GM10847 (cell line): ENCODE results near the gene XPC.
A peak's percentile ranks its signal among the peaks of the same experiment; 100 is the strongest.

Experiments used
- POLR2A ChIP-seq: IDR thresholded peaks from 2 replicates; pipeline ENCODE4 v1.6.1; 2011; ENCODE audit not compliant: insufficient read length; ENCODE audit errors: extremely low read depth

Gene XPC

DNA sequence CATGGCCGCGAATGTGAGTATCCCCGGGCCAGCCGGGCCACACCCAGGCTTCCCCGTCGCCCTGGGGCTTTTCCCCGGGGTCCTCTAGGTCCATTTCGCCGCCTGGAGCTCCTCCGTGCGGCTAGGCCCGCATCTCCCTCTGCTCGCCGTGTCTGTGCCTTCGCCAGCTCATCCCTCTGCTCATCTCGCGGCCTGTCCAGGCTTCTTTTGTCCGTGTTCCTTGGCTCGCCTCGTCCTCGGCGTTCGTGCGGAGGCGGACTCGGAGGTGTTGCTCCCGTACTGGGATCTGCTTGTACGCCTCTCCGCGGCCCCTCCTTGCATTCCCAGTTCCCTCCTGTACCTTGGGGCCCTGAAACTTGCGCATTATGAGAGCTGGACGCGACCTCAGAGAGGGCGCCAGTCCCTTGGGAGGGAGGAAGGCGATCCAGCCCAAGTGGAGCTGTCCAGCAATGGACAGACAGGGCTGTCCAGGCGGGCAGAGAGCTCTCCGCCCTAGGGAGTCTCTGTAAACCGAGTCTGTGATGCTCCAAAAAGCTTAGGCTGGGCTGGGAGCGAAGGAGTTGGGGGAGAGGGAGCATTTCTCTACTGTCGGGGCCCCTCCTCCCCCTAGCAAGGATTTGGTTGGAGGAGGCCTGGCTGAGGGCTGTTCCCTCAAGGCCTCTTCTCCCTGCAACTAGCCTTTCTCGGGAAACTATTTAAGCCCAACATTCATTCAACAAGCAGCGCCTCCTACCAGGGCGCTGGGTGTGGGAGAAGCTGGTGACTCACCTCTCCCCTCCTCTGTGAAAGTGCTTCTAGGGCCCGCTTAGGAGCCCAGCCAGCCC is 53.0 kb downstream of the XPC start:
- TF ChIP-seq POLR2A = no peak

DNA sequence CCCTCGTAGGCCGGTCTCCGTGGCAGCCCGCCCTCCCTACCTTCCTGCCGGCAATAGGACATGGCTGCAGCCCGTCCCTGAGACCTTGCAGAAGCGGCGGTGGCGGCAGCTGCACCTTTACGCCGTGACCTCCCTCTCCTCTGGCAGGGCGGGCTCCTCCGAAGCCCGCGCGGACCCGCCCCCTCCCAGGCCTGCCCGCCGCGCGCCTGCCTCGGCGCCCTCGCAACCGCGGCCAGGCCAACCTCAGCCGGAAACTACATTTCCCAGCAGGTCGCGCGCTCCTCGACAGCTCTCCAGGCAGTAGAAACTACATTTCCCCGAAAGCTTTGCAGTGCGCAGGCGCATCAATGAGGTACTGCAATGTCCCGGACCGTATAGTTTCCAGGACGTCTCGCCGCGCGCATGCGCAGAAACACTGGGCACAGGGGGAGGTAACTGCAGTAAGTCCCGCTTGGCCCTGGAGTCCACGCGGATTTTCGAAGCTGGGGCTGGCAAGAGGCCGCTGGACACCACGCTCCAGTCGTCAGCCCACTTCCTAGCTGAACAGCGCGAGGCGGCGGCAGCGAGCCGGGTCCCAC is 53.7 kb downstream of the XPC start, which contains the start of the genes CHCHD4 and TMEM43:
Gene CHCHD4 (minus strand): TSS at position 256 of the 578 bp plus-strand sequence. CDS start 194 bp downstream, at position 62.
Gene TMEM43 (plus strand): TSS at position 438 of the 578 bp plus-strand sequence. CDS start 142 bp downstream, outside the sequence.
- TF ChIP-seq POLR2A = peak; percentile 8

DNA sequence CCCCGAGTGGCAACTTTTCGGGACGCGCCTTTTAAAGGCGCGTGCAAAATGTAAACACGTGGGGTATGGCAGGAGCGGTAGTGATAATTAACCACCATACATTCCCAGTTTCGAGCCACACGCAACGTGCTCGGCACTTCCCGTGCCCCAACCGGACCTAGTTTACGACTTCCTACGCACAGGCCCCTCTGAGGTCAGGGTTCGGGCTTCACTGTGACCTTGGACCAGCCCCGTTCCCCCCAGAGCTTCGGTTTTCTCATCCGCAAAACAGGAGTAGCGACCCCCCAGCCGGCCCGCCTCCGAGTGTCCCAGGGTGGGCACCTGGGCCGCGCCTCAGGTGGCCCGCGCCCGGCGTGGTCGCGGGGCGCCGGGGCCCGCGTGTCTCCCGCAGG is 54.2 kb downstream of the XPC start:
- TF ChIP-seq POLR2A = no peak

DNA sequence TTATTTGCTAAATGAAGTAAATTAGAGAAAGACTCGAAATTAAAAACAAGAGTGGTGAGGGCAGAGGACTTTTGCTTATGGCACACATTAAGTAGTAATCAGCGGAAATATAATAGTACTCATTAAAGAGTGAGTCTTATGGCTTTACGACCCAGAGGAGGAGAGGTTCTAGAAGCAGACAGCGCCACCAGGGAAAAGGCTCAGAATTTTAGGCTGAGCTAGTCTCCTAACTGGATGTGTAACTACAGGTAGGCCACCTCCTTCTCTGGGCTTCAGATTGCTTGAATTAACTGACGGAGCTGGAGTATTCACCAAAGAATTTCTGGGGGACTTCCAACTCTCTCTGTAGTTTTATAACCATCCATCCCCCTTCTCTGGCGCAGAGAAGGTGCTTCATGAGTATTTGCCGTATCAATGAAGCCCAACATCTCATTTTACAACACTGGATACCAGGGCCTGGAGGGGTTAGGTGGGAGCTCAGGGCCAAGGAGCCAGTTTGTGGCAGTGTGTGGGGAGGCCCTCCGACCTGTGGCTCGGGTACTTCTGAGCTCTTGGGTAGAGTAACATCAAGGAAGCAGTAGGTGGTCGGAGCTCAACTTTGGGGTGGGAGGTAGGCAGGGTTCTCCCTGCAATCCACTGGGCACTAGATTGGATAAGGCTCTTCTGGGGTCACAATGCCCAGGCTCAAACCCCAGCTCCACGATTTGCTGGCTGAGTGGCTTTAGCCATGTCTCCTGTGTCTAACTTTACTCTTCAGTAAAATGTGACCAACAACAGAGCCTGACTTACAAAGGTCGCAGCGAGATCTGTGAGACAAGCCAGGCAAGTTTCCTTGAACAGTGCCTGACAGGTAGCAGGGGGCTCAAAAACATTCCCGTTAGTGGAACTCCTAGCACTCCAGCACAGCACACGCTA is 54.8 kb downstream of the XPC start:
- no peak for TF ChIP-seq POLR2A

DNA sequence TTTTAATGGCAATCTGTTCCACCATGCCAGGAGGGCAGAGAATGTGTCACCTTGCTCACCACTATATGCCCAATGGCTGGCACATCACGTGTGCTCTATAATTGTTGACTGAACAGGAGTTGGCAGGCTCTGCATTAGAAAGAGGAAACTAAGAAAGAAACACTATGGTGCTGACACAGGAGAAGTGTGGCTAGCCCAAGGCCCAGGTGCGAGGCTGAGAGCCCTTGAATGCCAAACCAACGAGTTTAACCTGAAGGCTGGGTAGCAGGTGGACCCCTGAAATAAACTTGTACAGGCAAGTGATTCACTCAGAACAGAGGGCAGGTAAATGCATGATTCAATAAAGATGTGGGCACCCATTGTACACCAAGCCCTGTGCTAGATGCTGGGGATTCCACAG is 56.1 kb downstream of the XPC start:
- no peak for TF ChIP-seq POLR2A

DNA sequence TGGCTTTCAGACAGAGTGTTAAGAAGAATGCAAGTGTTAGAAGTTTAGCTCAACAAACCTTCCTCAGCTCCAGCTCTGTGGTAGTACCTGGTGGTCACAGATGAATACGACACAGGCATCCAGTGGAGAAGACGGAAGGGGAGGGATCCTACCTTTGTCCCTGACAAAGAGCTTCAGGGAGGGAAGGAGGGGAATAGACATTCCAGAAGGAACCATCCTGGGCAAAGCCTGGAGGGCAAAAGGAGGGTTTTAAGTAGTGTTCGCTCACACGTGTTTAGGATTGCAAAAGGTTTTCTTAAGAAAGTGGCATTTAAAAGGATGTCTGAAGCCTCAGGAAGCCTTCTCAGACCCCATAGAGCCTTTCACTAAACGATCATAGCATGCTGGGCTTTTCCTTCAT is 56.5 kb downstream of the XPC start:
- TF ChIP-seq POLR2A = no peak

DNA sequence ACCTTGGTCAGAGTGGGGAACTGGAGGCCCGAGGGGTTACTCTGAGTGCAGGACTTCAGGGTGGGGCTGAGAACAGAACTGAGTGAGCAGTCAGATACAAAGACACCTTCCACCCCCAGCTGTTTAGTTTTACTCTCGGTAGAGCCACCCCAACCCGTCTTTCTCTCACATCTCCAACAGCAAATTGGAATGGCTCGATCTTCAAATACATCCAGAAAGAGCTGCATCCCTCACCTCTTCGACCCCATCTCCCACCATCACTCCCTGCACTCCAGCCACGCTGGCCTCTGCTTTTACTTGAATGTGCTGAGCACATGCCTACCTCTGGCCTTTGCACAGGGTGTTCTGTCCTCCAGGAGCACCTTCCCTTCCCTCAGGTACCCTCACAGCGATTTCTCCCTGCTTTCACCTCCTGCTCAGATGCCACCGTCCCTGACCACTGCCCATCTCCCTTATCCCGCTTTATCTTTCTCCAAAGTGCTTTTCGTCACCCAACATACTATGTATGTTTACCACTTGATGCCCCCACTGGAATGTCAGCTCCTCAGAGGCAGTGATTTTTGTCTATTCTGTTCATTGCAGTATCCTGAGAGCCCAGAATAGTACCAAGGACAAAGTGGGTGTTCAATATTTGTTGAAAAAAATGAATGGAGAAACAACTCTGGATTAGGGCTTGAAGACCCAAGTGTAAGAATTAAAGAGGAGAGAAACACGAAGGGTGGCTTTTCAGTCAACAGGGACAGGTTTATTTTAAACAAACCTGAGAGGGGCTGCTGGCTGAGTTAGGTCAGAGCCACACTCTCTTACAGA is 58.1 kb downstream of the XPC start:
- no peak for TF ChIP-seq POLR2A

DNA sequence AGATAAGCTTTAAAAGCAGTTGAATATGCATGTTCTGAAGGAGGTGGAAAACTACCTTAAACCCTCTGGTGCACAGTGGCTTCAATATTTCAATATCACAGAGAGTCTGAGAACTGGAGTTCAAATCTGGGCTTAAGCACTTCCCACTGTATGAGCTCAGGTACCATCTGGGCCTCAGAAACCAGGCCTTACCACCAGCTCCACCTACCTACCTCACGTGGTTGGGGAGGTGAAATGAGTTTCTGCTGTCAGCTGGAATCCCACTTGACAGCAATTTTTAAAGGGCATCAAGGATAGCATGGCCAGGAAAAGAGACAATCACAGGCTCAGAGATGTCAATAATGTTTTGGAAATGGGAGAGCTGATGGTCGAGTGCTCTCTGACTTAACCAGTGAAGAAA is 58.8 kb downstream of the XPC start:
- TF ChIP-seq POLR2A = no peak

DNA sequence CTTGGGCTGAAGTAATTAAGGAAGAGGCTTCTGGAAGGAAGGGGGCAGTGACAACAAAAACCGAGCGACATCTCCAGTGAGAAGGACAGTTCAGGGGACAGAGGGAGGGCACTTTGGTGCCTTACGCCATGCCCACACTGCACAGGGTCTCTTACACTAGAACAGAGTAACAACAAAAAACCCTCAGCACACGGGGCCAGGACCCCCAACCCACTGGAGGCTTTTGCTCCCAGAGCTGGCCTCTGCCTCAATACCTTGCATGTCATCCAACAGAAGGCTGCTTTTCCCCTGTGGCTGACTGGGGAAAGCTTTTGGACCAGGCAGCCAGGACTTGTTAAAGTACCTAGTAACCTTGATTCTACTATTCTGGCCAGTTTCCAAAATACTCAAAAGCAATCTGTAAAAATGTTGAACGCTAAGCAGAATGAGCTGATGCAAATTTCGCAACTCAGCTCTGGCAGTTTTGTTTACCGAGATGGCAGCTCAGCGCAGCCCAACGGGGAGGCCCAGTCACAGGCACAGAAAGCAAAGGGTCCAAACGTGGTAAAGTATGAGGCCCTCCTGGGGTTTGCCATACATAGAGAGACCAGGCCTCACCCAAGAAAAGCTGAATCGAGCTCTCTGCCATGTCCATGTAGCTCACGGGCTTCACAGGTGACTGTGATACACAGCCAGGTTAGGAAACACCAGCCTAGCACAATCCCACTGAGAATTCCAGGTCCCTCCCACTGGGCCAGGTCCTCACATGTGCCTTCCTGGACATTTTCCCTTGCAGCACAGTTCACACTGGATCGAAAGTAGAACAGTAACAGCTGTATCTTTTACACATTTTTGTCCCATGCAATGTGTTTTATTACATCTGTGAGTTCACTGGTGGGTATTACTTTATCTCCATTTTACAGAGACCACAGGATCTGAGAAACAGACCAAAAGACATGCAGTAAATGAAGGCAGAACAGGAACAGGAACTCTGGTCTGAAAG is 59.7 kb downstream of the XPC start:
- no peak for TF ChIP-seq POLR2A

DNA sequence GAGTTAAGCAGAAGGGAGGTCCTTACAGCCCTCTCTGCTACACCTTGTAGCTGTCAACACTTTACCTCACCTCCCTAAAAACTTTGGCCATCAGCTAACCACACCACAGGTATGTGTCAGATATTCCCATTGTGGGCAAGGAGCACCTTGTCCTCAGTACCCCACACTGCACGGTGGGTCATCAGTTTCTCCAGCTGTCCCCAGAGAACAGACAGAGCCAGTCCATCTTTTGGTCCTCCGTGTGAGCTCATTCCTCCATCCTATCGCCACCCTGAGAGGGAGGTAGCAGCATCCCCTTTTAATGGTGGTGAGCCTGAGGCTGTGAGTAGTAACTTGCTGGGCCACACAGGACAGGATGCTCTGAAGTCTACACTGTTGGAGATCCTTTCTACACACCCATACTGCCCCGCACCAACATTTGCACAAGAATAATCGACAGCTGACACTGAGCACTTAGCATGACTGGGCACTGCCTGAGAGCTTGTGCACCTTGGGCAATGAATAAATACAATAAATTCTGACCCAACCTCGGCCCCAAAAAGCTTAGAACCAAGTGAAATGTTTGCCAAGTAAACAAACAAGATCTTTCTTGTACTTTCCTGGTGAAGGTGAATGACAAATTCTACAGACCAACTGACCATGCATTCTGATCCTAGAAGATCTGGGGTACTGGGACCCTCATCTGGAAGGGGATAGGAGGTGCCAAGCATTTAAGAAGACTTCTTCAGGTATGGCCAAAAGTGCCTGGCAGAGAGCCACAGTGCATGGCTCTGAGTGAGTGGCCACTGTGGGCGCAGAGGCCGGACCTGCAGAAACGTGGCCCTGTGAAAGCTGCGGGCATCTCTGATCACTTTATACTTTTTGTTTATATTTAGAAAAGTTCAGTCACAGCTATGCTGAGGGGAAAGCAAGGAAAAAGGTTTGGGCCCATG is 60.7 kb downstream of the XPC start:
- no peak for TF ChIP-seq POLR2A

DNA sequence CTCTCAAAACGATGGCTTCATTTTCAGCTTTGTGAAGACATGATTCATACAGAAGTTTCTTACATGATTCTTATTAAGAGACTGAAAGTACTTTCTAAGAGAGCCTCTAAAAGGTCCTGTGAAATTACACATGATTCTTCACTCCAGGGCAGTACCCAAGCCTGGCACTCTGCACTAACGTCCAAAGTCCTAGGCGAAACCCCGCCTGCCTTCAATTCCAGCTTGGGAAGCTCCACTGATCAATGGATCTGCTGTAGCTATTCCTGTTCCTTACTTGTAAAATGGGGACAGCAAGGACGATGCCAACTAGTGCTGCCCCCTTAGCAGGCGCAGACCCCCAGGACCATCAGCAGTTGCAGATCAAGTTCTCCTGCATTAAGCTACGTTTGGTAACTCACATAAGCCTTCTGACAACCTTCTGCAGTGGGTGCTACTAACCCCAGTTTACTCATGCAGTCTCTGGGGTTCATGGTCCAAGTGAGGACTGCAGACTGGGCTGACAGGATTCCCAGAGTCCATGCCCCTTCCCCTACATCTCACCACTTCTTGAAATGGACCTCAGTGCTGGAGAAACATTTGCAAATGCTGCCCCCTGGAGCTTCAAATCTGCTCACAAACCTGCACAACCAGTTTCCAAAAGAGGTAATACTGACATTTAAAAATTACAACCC is 64.3 kb downstream of the XPC start:
- TF ChIP-seq POLR2A = no peak

DNA sequence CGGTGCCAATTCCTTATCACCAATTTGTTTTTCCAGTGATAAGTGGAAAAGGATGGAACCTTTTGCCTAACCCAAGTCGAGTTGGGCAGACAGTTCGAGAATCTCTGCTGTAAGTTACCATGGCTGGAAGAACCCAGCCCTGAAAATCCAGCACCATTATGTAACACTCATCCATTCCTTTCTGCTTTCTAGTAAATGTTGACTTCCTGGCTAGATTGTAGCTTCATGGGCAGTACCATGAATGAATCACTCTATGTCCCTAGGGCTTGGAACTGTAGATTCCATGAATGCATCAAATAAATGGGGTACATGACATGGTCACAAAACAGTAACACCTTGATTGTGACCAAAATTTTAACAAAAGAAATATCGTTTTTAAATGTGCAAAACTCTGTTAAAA is 67.7 kb downstream of the XPC start:
- no peak for TF ChIP-seq POLR2A
